RWPE2 (cell line): ENCODE measurements around the gene EAF1.

ENCODE experiments used
- ATAC-seq: fragments of 200-7000 bp; cut with Tn5 transposase; 3 replicates; pipeline ENCODE4 v1.9.1; 2021; ENCODE audit warnings: low read depth
- DNase-seq: peaks from one replicate; pipeline ENCODE4 v3.0.0-alpha.2; 2020; ENCODE audit warnings: low spot score
- H3K27ac ChIP-seq: fragments of 450-650 bp; 2 replicates; pipeline ENCODE4 v1.5.1; 2017; ENCODE audit warnings: mild to moderate bottlenecking; ENCODE audit not compliant: poor library complexity, severe bottlenecking
- H3K27me3 ChIP-seq: fragments of 250-450 bp; sonication (Bioruptor Pico); 2 replicates; pipeline ENCODE4 v1.5.1; 2021; ENCODE audit warnings: mild to moderate bottlenecking, moderate library complexity; ENCODE audit not compliant: insufficient read depth, poor library complexity, severe bottlenecking
- H3K36me3 ChIP-seq: fragments of 250-450 bp; sonication (Bioruptor Pico); 2 replicates; pipeline ENCODE4 v1.5.1; 2020; ENCODE audit warnings: low read depth, mild to moderate bottlenecking, moderate library complexity
- H3K4me1 ChIP-seq: fragments of 250-450 bp; sonication (Bioruptor Pico); 2 replicates; pipeline ENCODE4 v1.5.1; 2021; ENCODE audit warnings: mild to moderate bottlenecking, moderate library complexity; ENCODE audit not compliant: insufficient read depth, poor library complexity, severe bottlenecking
- H3K4me3 ChIP-seq: fragments of 250-450 bp; sonication (Bioruptor Pico); 2 replicates; pipeline ENCODE4 v1.5.1; 2021; ENCODE audit warnings: mild to moderate bottlenecking, moderate library complexity; ENCODE audit not compliant: severe bottlenecking
- H3K9me3 ChIP-seq: fragments of 250-450 bp; sonication (Bioruptor Pico); 2 replicates; pipeline ENCODE4 v1.5.1; 2021; ENCODE audit warnings: mild to moderate bottlenecking, moderate library complexity; ENCODE audit not compliant: severe bottlenecking
- CTCF ChIP-seq: fragments of 450-650 bp; IDR thresholded peaks from one replicate; pipeline ENCODE4 v1.5.1; 2017; ENCODE audit warnings: mild to moderate bottlenecking, moderate library complexity; ENCODE audit not compliant: poor library complexity, severe bottlenecking

Gene EAF1

DNA sequence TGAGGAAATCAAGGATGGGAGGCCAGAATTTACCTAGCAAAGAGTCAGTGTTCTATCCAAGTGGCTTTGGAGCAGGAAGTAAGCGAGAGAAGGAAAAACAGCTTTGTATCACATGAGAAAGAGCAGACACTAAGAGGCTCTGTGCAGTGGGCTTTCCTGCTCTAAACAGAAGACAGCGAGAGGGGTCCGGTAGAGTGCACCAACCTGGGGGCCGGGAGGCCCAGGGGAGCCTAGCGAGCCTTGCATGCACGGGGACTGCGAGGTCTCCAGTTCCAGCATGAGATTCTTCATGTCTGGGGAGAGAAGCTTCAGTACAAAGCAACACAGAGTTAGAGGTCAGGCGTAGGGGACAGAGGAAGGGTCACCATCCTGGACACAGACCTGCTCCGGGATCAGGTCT is 60.6 kb downstream of the EAF1 start:
- no peak for ATAC-seq
- DNase-seq: no peak
- Histone ChIP-seq H3K27me3 (no peaks in the 10 kb centered on the region), H3K9me3 (no peaks in the 10 kb centered on the region), H3K27ac (no peak overlapping the region), H3K4me3 (no peak overlapping the region), H3K36me3 (no peaks in the 10 kb centered on the region), H3K4me1 (no peaks in the 10 kb centered on the region)
- no peak for TF ChIP-seq CTCF

GRCh38 chr3:15490158-15490557 is 62.8 kb downstream of the EAF1 start:
- TF ChIP-seq CTCF: no peak
- Histone ChIP-seq H3K27ac (no peak overlapping the region), H3K36me3 (no peaks in the 10 kb centered on the region), H3K27me3 (no peaks in the 10 kb centered on the region), H3K4me3 (no peak overlapping the region), H3K9me3 (no peaks in the 10 kb centered on the region), H3K4me1 (no peaks in the 10 kb centered on the region)
- ATAC-seq: no peak
- no peak for DNase-seq

DNA sequence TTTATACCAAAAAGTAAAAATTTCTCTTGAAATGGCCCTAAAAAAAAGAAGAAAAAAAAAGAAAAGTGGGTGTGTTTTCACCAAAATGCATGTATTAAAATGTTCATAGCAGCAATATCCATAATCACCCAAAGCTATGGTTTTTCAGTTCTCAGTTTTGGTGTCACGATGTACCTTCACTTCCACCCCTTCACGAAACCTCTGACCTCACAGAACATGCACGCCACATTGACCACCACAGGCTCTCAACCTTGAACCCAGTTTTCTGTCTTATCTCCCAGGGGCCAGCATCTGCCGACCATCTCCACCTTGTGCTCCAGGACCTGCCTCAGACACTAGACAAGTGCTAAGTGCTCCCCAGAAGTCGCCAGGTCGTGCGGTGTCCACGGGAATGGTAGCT is 63.7 kb downstream of the EAF1 start:
- Histone ChIP-seq H3K27ac (no peak overlapping the region), H3K27me3 (no peaks in the 10 kb centered on the region), H3K4me1 (no peaks in the 10 kb centered on the region), H3K4me3 (no peak overlapping the region), H3K36me3 (no peaks in the 10 kb centered on the region), H3K9me3 (no peaks in the 10 kb centered on the region)
- TF ChIP-seq CTCF: no peak
- DNase-seq: no peak
- no peak for ATAC-seq
